Coronary artery (tissue), 2 donors: ENCODE data around the gene RBL2.
"Not testable (repeated sequence)": the region's sequence is repeated elsewhere in the genome, so short reads cannot be mapped to it uniquely, and the experiment has no call there.

Experiments used
- DNase-seq: peaks from one replicate; pipeline ENCODE4 v3.0.0-alpha.2; 2017; ENCODE audit warnings: low spot score
- H3K27ac ChIP-seq, 2 donors: fragments of 200-600 bp; sonication (generic); one replicate each; pipeline ENCODE4 v1.5.1; 2016 to 2019
- H3K4me3 ChIP-seq: fragments of 200-600 bp; sonication (generic); 2 replicates; pipeline ENCODE4 v1.5.1; 2016; ENCODE audit warnings: mild to moderate bottlenecking, moderate library complexity
- TF ChIP-seq, protein P1 (sequence below): fragments of 200-600 bp; sonication (generic); IDR thresholded peaks from one replicate; pipeline ENCODE4 v1.5.1; 2019; ENCODE audit warnings: antibody characterized with exemption

The RBL2 gene

DNA sequence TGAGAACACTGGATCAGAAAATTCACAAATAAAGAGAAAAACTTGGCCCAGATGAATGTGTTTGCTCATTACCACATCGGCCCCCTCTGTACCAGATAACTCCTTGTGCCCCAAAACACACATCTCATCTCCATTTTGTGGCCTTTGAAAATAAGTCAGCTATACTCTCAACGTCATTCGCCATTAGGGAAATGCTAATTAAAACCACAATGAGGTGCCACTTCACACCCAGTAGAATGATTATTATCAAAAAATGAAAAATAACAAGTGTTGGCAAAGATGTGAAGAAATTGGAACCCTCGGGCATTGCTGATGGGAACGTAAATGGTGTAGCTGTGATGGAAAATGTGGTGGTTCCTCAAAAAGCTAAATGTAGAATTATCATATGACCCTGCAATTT lies 103.4 kb downstream of the RBL2 start:
- no peak overlapping the region for H3K27ac ChIP-seq
- DNase-seq, result no peak
- TF ChIP-seq, protein P1, sequence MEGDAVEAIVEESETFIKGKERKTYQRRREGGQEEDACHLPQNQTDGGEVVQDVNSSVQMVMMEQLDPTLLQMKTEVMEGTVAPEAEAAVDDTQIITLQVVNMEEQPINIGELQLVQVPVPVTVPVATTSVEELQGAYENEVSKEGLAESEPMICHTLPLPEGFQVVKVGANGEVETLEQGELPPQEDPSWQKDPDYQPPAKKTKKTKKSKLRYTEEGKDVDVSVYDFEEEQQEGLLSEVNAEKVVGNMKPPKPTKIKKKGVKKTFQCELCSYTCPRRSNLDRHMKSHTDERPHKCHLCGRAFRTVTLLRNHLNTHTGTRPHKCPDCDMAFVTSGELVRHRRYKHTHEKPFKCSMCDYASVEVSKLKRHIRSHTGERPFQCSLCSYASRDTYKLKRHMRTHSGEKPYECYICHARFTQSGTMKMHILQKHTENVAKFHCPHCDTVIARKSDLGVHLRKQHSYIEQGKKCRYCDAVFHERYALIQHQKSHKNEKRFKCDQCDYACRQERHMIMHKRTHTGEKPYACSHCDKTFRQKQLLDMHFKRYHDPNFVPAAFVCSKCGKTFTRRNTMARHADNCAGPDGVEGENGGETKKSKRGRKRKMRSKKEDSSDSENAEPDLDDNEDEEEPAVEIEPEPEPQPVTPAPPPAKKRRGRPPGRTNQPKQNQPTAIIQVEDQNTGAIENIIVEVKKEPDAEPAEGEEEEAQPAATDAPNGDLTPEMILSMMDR, result no peak
- no peak overlapping the region for H3K4me3 ChIP-seq

DNA sequence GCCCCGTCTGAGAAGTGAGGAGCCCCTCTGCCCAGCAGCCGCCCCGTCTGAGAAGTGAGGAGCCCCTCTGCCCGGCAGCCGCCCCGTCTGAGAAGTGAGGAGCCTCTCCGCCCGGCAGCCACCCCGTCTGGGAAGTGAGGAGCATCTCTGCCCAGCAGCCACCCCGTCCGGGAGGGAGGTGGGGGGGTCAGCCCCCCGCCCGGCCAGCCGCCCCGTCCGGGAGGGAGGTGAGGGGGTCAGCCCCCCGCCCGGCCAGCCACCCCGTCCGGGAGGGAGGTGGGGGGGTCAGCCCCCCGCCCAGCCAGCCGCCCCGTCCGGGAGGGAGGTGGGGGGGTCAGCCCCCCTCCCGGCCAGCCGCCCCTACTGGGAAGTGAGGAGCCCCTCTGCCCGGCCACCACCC lies 105.1 kb downstream of the RBL2 start:
- not testable (repeated sequence) for DNase-seq, H3K27ac ChIP-seq, H3K4me3 ChIP-seq

DNA sequence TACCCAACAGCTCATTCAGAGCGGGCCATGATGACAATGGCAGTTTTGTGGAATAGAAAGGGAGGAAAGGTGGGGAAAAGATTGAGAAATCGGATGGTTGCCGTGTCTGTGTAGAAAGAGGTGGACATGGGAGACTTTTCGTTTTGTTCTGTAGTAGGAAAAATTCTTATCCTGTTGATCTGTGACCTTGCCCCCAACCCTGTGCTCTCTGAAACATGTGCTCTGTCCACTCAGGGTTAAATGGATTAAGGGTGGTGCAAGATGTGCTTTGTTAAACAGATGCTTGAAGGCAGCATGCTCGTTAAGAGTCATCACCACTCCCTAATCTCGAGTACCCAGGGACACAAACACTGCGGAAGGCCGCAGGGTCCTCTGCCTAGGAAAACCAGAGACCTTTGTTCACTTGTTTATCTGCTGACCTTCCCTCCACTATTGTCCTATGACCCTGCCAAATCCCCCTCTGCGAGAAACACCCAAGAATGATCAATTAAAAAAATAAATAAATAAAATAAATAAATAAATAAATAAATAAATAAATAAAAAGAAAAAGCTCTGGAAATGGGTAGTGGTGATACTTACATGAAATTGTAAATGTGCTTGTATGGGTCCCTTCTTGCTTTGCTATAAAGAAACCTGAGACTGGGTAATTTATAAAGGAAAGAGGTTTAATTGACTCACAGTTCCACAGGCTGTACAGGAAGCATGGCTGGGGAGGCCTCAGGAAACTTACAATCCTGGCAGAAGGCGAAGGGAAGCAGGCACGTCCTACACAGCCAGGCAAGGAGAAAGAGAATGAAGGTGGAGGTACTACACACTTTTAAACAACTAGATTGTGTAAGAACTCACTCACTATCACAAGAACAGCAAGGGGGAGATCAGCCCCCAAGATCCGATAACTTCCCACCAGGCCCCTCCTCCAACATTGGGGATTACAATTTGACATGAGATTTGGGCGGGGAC lies 105.8 kb downstream of the RBL2 start:
- not testable (repeated sequence) for H3K4me3 ChIP-seq, H3K27ac ChIP-seq, DNase-seq
